Ascending aorta (tissue), 2 donors: ENCODE measurements around the gene FAHD1. TPM values are rescaled to one million over a fixed set of nuclear protein-coding genes. Genes with fewer than 3 reads are reported as not detected.

Experiments
- DNase-seq, 2 donors: peaks; one replicate each; pipeline ENCODE4 v3.0.0-alpha.2; 2019; ENCODE audit warnings: low spot score in 2 of 2
- H3K27ac ChIP-seq, 2 donors: fragments of 200-600 bp; sonication (generic); one replicate each; pipeline ENCODE4 v1.5.1; 2016 to 2017; ENCODE audit warnings: mild to moderate bottlenecking in 1 of 2
- H3K27me3 ChIP-seq: fragments of 200-600 bp; sonication (generic); one replicate; pipeline ENCODE4 v1.5.1; 2017
- H3K36me3 ChIP-seq, 2 donors: fragments of 200-600 bp; sonication (generic); one replicate each; pipeline ENCODE4 v1.5.1; 2016
- H3K4me1 ChIP-seq, 2 donors: fragments of 200-600 bp; sonication (generic); one replicate each; pipeline ENCODE4 v1.5.1; 2016 to 2017; ENCODE audit warnings: mild to moderate bottlenecking in 1 of 2
- H3K4me3 ChIP-seq, 2 donors: fragments of 200-600 bp; sonication (generic); one replicate each; pipeline ENCODE4 v1.5.1; 2016 to 2017; ENCODE audit warnings: mild to moderate bottlenecking in 1 of 2
- H3K9me3 ChIP-seq, 2 donors: fragments of 200-600 bp; sonication (generic); one replicate each; pipeline ENCODE4 v1.5.1; 2016
- CTCF ChIP-seq, 3 experiments: fragments of 200-600 bp in 2 of 3; fragments of 450-650 bp in 1 of 3; sonication (generic) in 2 of 3; IDR thresholded peaks; one replicate each; pipeline ENCODE4 v1.5.1; 2016 to 2019; ENCODE audit warnings: antibody characterized with exemption in 3 of 3, mild to moderate bottlenecking in 1 of 3, moderate library complexity in 1 of 3
- intact Hi-C: fragments of 100-400 bp; cut with DNase I; formaldehyde crosslinking; loops from one replicate; pipeline ENCODE4 v1.15.1; 2023
- total RNA-seq: library from RNA; depleted of rRNA; stranded (reverse); fragments of >200 nt; gene quantifications from one replicate; pipeline ENCODE4 v1.1.0, GENCODE V29; 2016

Gene FAHD1
- total RNA-seq, 1 donor from 2014 or later, result 233 TPM

- no peak overlapping the region for H3K4me3 ChIP-seq
- no peak for DNase-seq
- H3K9me3 ChIP-seq, result no peaks in the 10 kb centered on the region
- H3K27me3 ChIP-seq, result no peaks in the 10 kb centered on the region
- no peaks in the 10 kb centered on the region for H3K4me1 ChIP-seq
- no peak for TF ChIP-seq CTCF (IDR thresholded peaks at IDR 0.05)
- intact Hi-C loops, result no loop called here
- no peak overlapping the region for H3K27ac ChIP-seq
- H3K36me3 ChIP-seq, result peaks cover 25 to 63% of the 10 kb centered on the region in 2 donors
Observed at GRCh38 chr16:1809281-1809801, 17.7 kb upstream of the FAHD1 start.

DNA sequence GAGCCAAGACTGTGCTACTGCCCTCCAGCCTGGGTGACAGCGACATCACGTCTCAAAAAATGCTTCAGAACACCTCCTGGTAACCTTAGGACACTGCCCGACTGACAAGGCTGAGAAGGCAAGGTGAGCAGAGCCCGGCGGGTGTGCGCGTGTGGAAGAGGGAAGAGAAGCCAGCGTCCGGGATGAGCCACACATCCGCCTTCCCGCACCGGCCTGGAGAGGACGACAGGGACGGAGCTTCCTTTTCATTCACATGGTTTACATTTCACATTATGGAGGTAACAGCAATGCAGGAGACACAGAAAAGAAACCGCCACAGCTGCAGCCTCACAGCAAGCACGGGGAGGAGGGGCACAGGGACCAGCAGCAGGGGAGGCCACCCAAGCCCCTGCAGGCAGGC, 16.9 kb upstream of the FAHD1 start:
- TF ChIP-seq CTCF (IDR thresholded peaks at IDR 0.05), result no peak
- H3K4me1 ChIP-seq, result no peaks in the 10 kb centered on the region
- DNase-seq, result no peak
- H3K4me3 ChIP-seq, result no peak overlapping the region
- no peak overlapping the region for H3K27ac ChIP-seq
- H3K9me3 ChIP-seq, result no peaks in the 10 kb centered on the region
- intact Hi-C loops, result no loop called here
- no peaks in the 10 kb centered on the region for H3K27me3 ChIP-seq
- peaks cover 25 to 61% of the 10 kb centered on the region in 2 donors for H3K36me3 ChIP-seq

- H3K36me3 ChIP-seq, result peaks cover 25 to 64% of the 10 kb centered on the region in 2 donors
- no peak for TF ChIP-seq CTCF (IDR thresholded peaks at IDR 0.05)
- H3K4me3 ChIP-seq, result no peak overlapping the region
- H3K9me3 ChIP-seq, result no peaks in the 10 kb centered on the region
- intact Hi-C loops, result no loop called here
- no peak for DNase-seq
- H3K27ac ChIP-seq, result no peak overlapping the region
- H3K27me3 ChIP-seq, result no peaks in the 10 kb centered on the region
- H3K4me1 ChIP-seq, result no peaks in the 10 kb centered on the region
Observed at GRCh38 chr16:1810536-1810935, 16.5 kb upstream of the FAHD1 start.

- Histone ChIP-seq H3K36me3 (peaks cover 39 to 60% of the 10 kb centered on the region in 2 donors), H3K27me3 (no peaks in the 10 kb centered on the region), H3K9me3 (no peaks in the 10 kb centered on the region), H3K4me1 (no peaks in the 10 kb centered on the region), H3K27ac (no peak overlapping the region), H3K4me3 (no peak overlapping the region)
- DNase-seq, result no peak
- intact Hi-C loops, result no loop called here
- peak; percentile 11 to 29 (median 14) for TF ChIP-seq CTCF (IDR thresholded peaks at IDR 0.05)
Observed at GRCh38 chr16:1812732-1813163, 14.3 kb upstream of the FAHD1 start.

DNA sequence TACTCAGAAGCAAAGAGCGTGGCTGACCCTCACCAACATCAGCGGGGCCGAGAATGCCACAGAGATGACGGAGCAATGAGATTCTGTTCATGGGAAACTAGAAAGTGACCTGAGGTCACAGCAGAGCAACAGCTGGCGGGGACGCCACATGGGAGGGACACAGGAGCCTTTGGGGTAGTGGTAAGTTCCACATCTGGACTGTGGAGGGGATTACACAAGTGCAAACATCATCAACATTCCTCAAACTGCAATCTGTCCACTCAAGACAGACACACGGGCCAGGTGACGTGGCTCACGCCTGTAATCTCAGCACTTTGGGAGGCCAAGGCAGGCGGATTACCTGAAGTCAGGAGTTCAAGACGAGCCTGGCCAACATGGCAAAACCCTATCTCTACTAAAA, 11.5 kb upstream of the FAHD1 start:
- Histone ChIP-seq H3K9me3 (no peaks in the 10 kb centered on the region), H3K4me3 (no peak overlapping the region), H3K27ac (no peak overlapping the region), H3K27me3 (no peaks in the 10 kb centered on the region), H3K4me1 (no peaks in the 10 kb centered on the region), H3K36me3 (peaks cover 42 to 61% of the 10 kb centered on the region in 2 donors)
- intact Hi-C loops, result no loop called here
- DNase-seq, result no peak
- no peak for TF ChIP-seq CTCF (IDR thresholded peaks at IDR 0.05)
